ENCODE results near the gene CBFA2T3.

- TF ChIP-seq EZH2phosphoT487 (IDR thresholded peaks at IDR 0.05; ENCODE audit: low read depth) (no peak), CTCF (IDR thresholded peaks at IDR 0.05; ENCODE audit: low read depth, low read length) (no peak)
Measured at GRCh38 chr16:88879788-88880055, 97.3 kb downstream of the CBFA2T3 start.
